ENCODE results near the gene HIF1A.
"Not testable (repeated sequence)": the region's sequence is repeated elsewhere in the genome, so short reads cannot be mapped to it uniquely, and the experiment has no call there.

DNA sequence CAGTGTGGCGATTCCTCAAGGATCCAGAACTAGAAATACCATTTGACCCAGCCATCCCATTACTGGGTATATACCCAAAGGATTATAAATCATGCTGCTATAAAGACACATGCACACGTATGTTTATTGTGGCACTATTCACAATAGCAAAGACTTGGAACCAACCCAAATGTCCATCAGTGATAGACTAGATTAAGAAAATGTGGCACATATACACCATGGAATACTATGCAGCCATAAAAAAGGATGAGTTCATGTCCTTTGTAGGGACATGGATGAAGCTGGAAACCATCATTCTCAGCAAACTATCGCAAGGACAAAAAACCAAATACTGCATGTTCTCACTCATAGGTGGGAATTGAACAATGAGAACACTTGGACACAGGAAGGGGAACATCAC, 37.2 kb upstream of the HIF1A start:
- not testable (repeated sequence) for TF ChIP-seq SUZ12 (IDR thresholded peaks at IDR 0.05; ENCODE audit: extremely low read depth, insufficient read depth, insufficient read length); ZNF274 (IDR thresholded peaks at IDR 0.05; ENCODE audit: low read depth, low read length)

All from NT2/D1 (cell line).